Measurements from ENCODE around the gene PPP1CA. TPM values are rescaled to one million over a fixed set of nuclear protein-coding genes. Genes with fewer than 3 reads are reported as not detected.
A peak's percentile ranks its signal among the peaks of the same experiment; 100 is the strongest.

The PPP1CA gene
- polyA plus RNA-seq, 3 donors, result 209 to 551 (median 461) TPM

DNA sequence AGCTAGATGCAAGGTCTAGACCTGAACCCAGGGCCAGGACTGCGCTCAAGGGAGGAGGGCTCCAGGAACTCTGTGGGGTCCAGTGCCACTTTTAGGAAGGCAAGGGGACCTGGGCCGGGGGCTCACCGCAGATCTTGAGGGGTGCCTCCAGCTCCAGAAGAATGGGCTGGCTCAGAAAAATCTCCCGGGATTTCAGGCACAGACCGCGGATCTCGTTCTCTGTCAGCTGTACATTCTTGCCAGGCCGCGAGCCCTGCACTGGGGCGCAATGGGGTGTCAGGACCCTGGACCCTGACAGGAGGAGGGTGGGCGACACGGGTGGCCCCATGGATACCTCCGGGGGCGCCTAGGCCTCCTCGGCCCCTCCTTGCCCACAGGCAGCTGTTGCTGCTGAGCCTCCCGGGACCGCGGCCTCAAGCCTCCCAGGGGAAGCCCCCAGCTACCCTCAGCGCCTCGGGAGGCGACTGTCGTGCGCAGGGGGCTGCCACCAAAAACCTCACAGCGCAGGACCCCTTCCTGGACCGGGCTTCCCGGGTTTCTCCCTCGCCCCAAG lies 640 bp downstream of the PPP1CA start:
- Histone ChIP-seq H3K4me2 (replicated peaks; ENCODE audit: extremely low read depth, low read length, poor library complexity, severe bottlenecking) (peak overlapping the region; percentile 89), H3K27me3 (ENCODE audit: control insufficient read depth in 2 of 2, insufficient read depth in 2 of 2, low read length in 2 of 2) (no peaks in the 10 kb centered on the region), H3K4me1 (ENCODE audit: control insufficient read depth in 1 of 2, insufficient read depth in 2 of 2, low read length in 2 of 2) (peaks cover 63 to 84% of the 10 kb centered on the region in 2 donors), H3K9me3 (replicated peaks in 1 of 2; ENCODE audit: control insufficient read depth in 1 of 2, insufficient read depth in 1 of 2, low read length in 2 of 2) (no peaks in the 10 kb centered on the region), H3K9ac (ENCODE audit: insufficient read depth, low read length, poor library complexity, severe bottlenecking) (peak overlapping the region; percentile 76), H3K27ac (ENCODE audit: low read depth in 1 of 2, low read length in 2 of 2) (peak overlapping the region; percentile 35 to 73), H3K79me2 (ENCODE audit: insufficient read depth, low read length) (peaks cover 85% of the 10 kb centered on the region), H2AFZ (ENCODE audit: insufficient read depth, low read depth, low read length, poor library complexity, severe bottlenecking) (peak overlapping the region; percentile 80), H3K4me3 (replicated peaks in 1 of 3; ENCODE audit: low read depth in 2 of 3, low read length in 3 of 3) (peak overlapping the region; percentile 70 to 82 (median 79)), H4K20me1 (ENCODE audit: insufficient read depth, low read length) (peaks cover 64% of the 10 kb centered on the region), H3K36me3 (replicated peaks in 1 of 2; ENCODE audit: control insufficient read depth in 1 of 2, insufficient read depth in 2 of 2, low read length in 2 of 2) (peaks cover 43 to 47% of the 10 kb centered on the region in 2 donors)
- peaks cover 71% of the 10 kb centered on the region for H3K4me1 Mint-ChIP-seq
- no peaks in the 10 kb centered on the region for H3K9me3 Mint-ChIP-seq
- TF ChIP-seq, protein P1, sequence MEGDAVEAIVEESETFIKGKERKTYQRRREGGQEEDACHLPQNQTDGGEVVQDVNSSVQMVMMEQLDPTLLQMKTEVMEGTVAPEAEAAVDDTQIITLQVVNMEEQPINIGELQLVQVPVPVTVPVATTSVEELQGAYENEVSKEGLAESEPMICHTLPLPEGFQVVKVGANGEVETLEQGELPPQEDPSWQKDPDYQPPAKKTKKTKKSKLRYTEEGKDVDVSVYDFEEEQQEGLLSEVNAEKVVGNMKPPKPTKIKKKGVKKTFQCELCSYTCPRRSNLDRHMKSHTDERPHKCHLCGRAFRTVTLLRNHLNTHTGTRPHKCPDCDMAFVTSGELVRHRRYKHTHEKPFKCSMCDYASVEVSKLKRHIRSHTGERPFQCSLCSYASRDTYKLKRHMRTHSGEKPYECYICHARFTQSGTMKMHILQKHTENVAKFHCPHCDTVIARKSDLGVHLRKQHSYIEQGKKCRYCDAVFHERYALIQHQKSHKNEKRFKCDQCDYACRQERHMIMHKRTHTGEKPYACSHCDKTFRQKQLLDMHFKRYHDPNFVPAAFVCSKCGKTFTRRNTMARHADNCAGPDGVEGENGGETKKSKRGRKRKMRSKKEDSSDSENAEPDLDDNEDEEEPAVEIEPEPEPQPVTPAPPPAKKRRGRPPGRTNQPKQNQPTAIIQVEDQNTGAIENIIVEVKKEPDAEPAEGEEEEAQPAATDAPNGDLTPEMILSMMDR (IDR thresholded peaks at IDR 0.05), result no peak
- peak overlapping the region in 6 of 7 donors; percentile 10 to 82 (median 70) for H3K27ac Mint-ChIP-seq
- DNase-seq, result no peak
- H3K4me3 Mint-ChIP-seq, result peak overlapping the region; percentile 78 to 87
- WGBS (ENCODE audit: insufficient coverage), result 6% methylated on average over 27 of the region's 27 CpGs
- H3K27me3 Mint-ChIP-seq (ENCODE audit: low read depth in 3 of 3), result no peaks in the 10 kb centered on the region
- intact Hi-C loops (cut with micrococcal nuclease), result loop anchor here (1.0 to 5.0 kb wide), 2 partner anchors 66 to 105 kb away; partner anchors contain the start of gene TMEM134 (in 1 of the 2)
- peaks cover 36 to 46% of the 10 kb centered on the region in 2 donors for H3K36me3 Mint-ChIP-seq

DNA sequence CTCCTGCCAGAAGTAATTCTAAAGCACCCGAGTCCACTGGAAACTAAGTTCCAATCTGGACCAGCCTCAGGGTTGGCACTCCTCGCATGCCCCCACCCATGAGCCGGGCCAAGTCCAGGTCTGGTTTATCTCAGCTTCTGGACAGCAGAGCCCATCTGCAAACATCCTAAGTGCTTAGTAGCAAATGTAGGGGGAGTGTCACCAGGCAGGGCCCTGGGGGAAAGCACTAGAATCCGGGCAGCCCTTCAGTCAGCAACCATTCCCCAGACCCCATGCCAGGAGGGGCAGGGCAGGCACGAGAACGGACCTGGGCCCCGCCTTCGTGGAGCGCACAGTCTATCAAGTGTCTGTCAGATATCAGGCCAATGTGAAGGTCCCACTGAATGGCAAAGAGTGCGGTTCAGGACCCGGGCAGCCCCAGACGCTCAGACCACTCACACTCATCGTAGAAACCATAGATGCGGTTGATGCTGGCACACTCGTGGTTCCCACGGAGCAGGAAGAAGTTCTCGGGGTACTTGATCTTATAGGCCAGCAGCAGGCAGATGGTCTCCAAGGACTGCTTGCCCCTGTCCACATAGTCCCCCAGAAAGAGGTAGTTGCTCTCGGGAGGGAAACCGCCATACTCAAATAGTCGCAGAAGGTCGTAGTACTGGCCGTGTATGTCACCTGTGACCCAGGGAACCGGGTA lies 1.3 kb downstream of the PPP1CA start:
- H3K36me3 ChIP-seq (replicated peaks in 1 of 2; ENCODE audit: control insufficient read depth in 1 of 2, insufficient read depth in 2 of 2, low read length in 2 of 2), result peaks cover 40 to 53% of the 10 kb centered on the region in 2 donors
- WGBS (ENCODE audit: insufficient coverage), result 56% methylated on average over 22 of the region's 23 CpGs

More for the DNA sequence above, 1.3 kb downstream of the PPP1CA start:
- H3K4me1 Mint-ChIP-seq, result peaks cover 66% of the 10 kb centered on the region
- H3K36me3 Mint-ChIP-seq, result peaks cover 33 to 44% of the 10 kb centered on the region in 2 donors
- peak overlapping the region; percentile 35 to 73 for H3K27ac ChIP-seq (ENCODE audit: low read depth in 1 of 2, low read length in 2 of 2)
- H3K4me1 ChIP-seq (ENCODE audit: control insufficient read depth in 1 of 2, insufficient read depth in 2 of 2, low read length in 2 of 2), result peaks cover 57 to 78% of the 10 kb centered on the region in 2 donors
- peak overlapping the region; percentile 89 for H3K4me2 ChIP-seq (replicated peaks; ENCODE audit: extremely low read depth, low read length, poor library complexity, severe bottlenecking)
- TF ChIP-seq, protein P1 (IDR thresholded peaks at IDR 0.05), result no peak
- H3K79me2 ChIP-seq (ENCODE audit: insufficient read depth, low read length), result peaks cover 79% of the 10 kb centered on the region
- peak overlapping the region; percentile 76 for H3K9ac ChIP-seq (ENCODE audit: insufficient read depth, low read length, poor library complexity, severe bottlenecking)
- H3K27me3 Mint-ChIP-seq (ENCODE audit: low read depth in 3 of 3), result no peaks in the 10 kb centered on the region
- peaks cover 65% of the 10 kb centered on the region for H4K20me1 ChIP-seq (ENCODE audit: insufficient read depth, low read length)
- intact Hi-C loops (cut with micrococcal nuclease), result loop anchor here in 1 of 2 donors (5.0 kb wide), 1 partner anchor 67 kb away; the partner anchor contains the start of gene TMEM134
- DNase-seq, result no peak
- no peaks in the 10 kb centered on the region for H3K27me3 ChIP-seq (ENCODE audit: control insufficient read depth in 2 of 2, insufficient read depth in 2 of 2, low read length in 2 of 2)
- no peaks in the 10 kb centered on the region for H3K9me3 Mint-ChIP-seq
- peak overlapping the region; percentile 23 to 74 (median 67) for H3K27ac Mint-ChIP-seq
- no peak overlapping the region for H2AFZ ChIP-seq (ENCODE audit: insufficient read depth, low read depth, low read length, poor library complexity, severe bottlenecking)
- H3K9me3 ChIP-seq (replicated peaks in 1 of 2; ENCODE audit: control insufficient read depth in 1 of 2, insufficient read depth in 1 of 2, low read length in 2 of 2), result no peaks in the 10 kb centered on the region
- peak overlapping the region; percentile 78 to 87 for H3K4me3 Mint-ChIP-seq
- peak overlapping the region; percentile 70 to 82 (median 79) for H3K4me3 ChIP-seq (replicated peaks in 1 of 3; ENCODE audit: low read depth in 2 of 3, low read length in 3 of 3)

Data from CD14-positive monocyte (primary cell).